ENCODE results near the gene COG7.

DNA sequence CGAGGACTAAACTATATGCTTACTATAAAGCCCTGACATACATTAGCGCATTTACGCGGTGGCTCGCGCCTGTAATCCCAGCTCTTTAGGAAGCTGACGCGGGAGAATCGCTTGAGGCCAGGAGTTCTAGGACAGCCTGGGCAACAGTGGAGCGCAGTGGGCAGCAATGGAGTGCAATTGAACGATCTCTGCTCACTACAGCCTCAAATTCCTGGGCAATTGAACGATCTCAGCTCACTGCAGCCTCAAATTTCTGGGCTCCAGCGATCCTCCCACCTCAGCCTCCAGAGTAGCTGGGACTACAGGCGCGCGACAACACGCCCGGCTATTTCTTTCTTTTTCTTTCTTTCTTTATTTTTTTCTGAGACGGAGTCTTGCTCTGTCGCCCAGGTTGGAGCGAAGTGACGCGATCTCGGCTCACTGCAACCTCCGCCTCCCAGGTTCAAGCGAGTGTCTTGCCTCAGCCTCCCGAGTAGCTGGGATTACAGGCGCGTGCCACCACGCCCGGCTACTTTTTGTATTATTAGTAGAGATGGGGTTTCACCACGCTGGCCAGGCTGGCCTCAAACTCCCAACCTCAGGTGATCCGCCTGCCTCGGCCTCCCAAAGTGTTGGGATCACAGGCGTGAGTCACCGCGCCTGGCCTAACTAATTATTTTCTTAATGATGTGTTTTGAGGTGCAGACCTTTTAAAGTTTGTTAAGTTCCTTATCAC lies 506 bp upstream of the COG7 start:
- no peak for TF ChIP-seq CTCF (IDR thresholded peaks at IDR 0.05; ENCODE audit: low read length)
- no peak for TF ChIP-seq EZH2 (optimal IDR thresholded peaks at IDR 0.05; ENCODE audit: low read depth, low read length)
